Measurements from ENCODE around the gene COG4.
"Not testable (repeated sequence)": the region's sequence is repeated elsewhere in the genome, so short reads cannot be mapped to it uniquely, and the experiment has no call there.

Gene COG4

DNA sequence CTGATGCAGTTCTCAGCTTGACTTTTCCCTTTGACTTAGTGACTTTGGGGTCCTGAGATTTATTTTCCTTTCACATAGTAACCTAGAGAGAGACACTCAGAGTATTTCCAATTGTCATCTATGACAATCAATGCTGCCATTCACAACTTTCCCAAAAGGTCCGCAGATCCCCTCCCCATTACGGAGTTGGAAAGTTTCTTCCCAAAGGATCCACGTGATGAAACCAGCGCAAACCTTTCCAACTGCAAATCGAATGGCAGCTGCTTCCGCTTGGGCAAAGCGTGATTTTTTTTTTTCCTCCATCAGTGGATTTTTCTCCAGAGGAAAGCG is 69.5 kb downstream of the COG4 start:
- H3K27ac ChIP-seq (ENCODE audit: extremely low read depth, low read depth, low read length) = peak overlapping the region; percentile 98
- no peaks in the 10 kb centered on the region for H3K36me3 ChIP-seq (ENCODE audit: control insufficient read depth in 2 of 2, insufficient read depth in 1 of 2, low read length in 2 of 2)
- no peaks in the 10 kb centered on the region for H3K4me1 ChIP-seq (ENCODE audit: control insufficient read depth, insufficient read depth, low read length)
- H3K9me3 ChIP-seq (ENCODE audit: control insufficient read depth, insufficient read depth, low read depth, low read length) = no peaks in the 10 kb centered on the region
- POLR2A ChIA-PET = interaction anchor here (0.5 to 3.8 kb wide), 8 partner anchors 14 to 165 kb away, joined by 3 to 31 read pairs (median 4); partner anchors contain the start of genes COG4 and ST3GAL2
- CTCF ChIA-PET = interaction anchor here (0.6 to 2.0 kb wide), 5 partner anchors 14 to 59 kb away, joined by 4 to 9 read pairs (median 4); partner anchors contain the start of gene ST3GAL2
- TF ChIP-seq IKZF3 (tag by site-specific recombination; IDR thresholded peaks at IDR 0.05) (peak; percentile 85; the same call in 1 of the 2 replicates), HOXD13 (CRISPR knock-in tag; IDR thresholded peaks at IDR 0.05; ENCODE audit: borderline replicate concordance) (no peak), TCF7L2 (IDR thresholded peaks at IDR 0.05; ENCODE audit: borderline replicate concordance, low read depth, low read length) (no peak), PRDM10 (tag by site-specific recombination; IDR thresholded peaks at IDR 0.05) (peak; percentile 90), PRDM1 (tag by site-specific recombination; IDR thresholded peaks at IDR 0.05) (peak; percentile 77)
- TF ChIP-seq, protein P1, sequence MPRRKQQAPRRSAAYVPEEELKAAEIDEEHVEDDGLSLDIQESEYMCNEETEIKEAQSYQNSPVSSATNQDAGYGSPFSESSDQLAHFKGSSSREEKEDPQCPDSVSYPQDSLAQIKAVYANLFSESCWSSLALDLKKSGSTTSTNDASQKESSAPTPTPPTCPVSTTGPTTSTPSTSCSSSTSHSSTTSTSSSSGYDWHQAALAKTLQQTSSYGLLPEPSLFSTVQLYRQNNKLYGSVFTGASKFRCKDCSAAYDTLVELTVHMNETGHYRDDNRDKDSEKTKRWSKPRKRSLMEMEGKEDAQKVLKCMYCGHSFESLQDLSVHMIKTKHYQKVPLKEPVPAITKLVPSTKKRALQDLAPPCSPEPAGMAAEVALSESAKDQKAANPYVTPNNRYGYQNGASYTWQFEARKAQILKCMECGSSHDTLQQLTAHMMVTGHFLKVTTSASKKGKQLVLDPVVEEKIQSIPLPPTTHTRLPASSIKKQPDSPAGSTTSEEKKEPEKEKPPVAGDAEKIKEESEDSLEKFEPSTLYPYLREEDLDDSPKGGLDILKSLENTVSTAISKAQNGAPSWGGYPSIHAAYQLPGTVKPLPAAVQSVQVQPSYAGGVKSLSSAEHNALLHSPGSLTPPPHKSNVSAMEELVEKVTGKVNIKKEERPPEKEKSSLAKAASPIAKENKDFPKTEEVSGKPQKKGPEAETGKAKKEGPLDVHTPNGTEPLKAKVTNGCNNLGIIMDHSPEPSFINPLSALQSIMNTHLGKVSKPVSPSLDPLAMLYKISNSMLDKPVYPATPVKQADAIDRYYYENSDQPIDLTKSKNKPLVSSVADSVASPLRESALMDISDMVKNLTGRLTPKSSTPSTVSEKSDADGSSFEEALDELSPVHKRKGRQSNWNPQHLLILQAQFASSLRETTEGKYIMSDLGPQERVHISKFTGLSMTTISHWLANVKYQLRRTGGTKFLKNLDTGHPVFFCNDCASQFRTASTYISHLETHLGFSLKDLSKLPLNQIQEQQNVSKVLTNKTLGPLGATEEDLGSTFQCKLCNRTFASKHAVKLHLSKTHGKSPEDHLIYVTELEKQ (tag by site-specific recombination; IDR thresholded peaks at IDR 0.05; ENCODE audit: borderline replicate concordance) = no peak
- H3K4me3 ChIP-seq (ENCODE audit: low read depth, low read length) = peak overlapping the region; percentile 89

- H3K27ac ChIP-seq (ENCODE audit: extremely low read depth, low read depth, low read length) = no peak overlapping the region
Observed at GRCh38 chr16:70453117-70453891, 70.0 kb downstream of the COG4 start.

DNA sequence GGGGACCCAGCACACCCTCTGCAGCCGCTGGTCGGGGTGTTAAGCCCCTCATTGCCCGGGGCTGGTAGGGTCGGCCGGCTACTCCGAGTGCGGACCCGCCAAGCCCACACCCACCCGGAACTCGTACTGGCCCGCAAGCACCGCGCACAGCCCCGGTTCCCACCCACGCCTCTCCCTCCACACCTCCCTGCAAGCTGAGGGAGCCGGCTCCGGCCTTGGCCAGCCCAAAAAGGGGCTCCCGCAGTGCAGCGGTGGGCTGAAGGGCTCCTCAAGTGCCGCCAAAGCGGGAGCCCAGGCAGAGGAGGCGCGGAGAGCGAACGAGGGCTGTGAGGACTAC is 72.4 kb downstream of the COG4 start:
- CTCF ChIA-PET; H3K9me3 ChIP-seq (ENCODE audit: control insufficient read depth, insufficient read depth, low read depth, low read length); H3K4me3 ChIP-seq (ENCODE audit: low read depth, low read length); H3K36me3 ChIP-seq (ENCODE audit: control insufficient read depth in 2 of 2, insufficient read depth in 1 of 2, low read length in 2 of 2); H3K27ac ChIP-seq (ENCODE audit: extremely low read depth, low read depth, low read length); H3K4me1 ChIP-seq (ENCODE audit: control insufficient read depth, insufficient read depth, low read length): not testable (repeated sequence)
- POLR2A ChIA-PET = interaction anchor here (1.0 kb wide), 1 partner anchor 13 kb away, joined by 5 read pairs; the partner anchor contains the start of gene ST3GAL2

More at GRCh38 chr16:70453117-70453891, 70.0 kb downstream of the COG4 start:
- Histone ChIP-seq H3K4me1 (ENCODE audit: control insufficient read depth, insufficient read depth, low read length) (no peaks in the 10 kb centered on the region), H3K4me3 (ENCODE audit: low read depth, low read length) (peak overlapping the region; percentile 89), H3K36me3 (ENCODE audit: control insufficient read depth in 2 of 2, insufficient read depth in 1 of 2, low read length in 2 of 2) (no peaks in the 10 kb centered on the region), H3K9me3 (ENCODE audit: control insufficient read depth, insufficient read depth, low read depth, low read length) (no peaks in the 10 kb centered on the region)
- POLR2A ChIA-PET = interaction anchor here (0.5 to 3.8 kb wide), 7 partner anchors 13 to 155 kb away, joined by 3 to 31 read pairs (median 5); partner anchors contain the start of genes COG4 and ST3GAL2
- CTCF ChIA-PET = interaction anchor here (0.6 to 2.0 kb wide), 5 partner anchors 14 to 59 kb away, joined by 4 to 9 read pairs (median 4); partner anchors contain the start of gene ST3GAL2
- TF ChIP-seq ZNF654 (tag by site-specific recombination; IDR thresholded peaks at IDR 0.05; ENCODE audit: low read depth) (no peak), ZNF692 (tag by site-specific recombination; IDR thresholded peaks at IDR 0.05) (0 out of 2 replicates have a peak, but pooled peaks have one; percentile 17), CTCF (tag by site-specific recombination; IDR thresholded peaks at IDR 0.05) (no peak), ZNF580 (tag by site-specific recombination; IDR thresholded peaks at IDR 0.05) (0 out of 2 replicates have a peak, but pooled peaks have one; percentile 13), ZNF530 (tag by site-specific recombination; IDR thresholded peaks at IDR 0.05; ENCODE audit: low read depth) (no peak)

DNA sequence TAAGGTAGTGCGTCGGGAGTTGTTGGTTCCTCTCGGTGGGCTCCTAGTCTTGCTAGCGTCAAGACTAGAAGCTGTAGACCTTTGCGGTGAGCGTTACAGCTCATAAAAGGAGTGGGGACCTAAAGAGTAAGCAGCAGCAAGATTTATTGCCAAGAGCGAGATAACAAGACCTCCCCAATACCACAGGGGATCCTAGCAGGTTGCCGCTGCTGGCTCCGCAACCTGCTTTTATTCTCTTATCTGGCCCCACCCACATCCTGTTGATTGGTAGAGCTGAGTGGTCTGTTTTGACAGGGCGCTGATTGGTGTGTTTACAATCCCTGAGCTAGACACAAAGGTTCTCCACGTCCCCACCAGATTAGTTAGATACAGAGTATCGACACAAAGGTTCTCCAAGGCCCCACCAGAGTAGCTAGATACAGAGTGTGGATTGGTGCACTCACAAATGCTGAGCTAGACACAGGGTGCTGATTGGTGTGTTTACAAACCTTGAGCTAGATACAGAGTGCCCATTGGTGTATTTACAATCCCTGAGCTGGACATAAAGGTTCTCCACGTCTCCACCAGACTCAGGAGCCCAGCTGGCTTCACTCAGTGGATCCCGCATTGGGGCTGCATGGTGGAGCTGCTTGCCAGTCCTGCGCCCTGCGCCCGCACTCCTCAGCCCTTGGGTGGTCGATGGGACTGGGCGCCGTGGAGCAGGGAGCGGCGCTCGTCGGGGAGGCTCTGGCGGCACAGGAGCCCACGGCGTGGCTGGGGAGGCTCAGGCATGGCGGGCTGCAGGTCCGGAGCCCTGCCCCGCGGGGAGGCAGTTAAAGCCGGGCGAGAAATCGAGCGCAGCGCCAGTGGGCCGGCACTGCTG is 73.0 kb downstream of the COG4 start:
- H3K4me1 ChIP-seq (ENCODE audit: control insufficient read depth, insufficient read depth, low read length); H3K36me3 ChIP-seq (ENCODE audit: control insufficient read depth in 2 of 2, insufficient read depth in 1 of 2, low read length in 2 of 2); POLR2A ChIA-PET; H3K27ac ChIP-seq (ENCODE audit: extremely low read depth, low read depth, low read length); H3K9me3 ChIP-seq (ENCODE audit: control insufficient read depth, insufficient read depth, low read depth, low read length); H3K4me3 ChIP-seq (ENCODE audit: low read depth, low read length): not testable (repeated sequence)
- CTCF ChIA-PET = interaction anchor here (0.6 kb wide), 2 partner anchors 310 to 1056 kb away, joined by 3 to 4 read pairs; no protein-coding TSS in a partner anchor
